HFFc6 (cell line): ENCODE results near the gene SEL1L3. TPM values are rescaled to one million over a fixed set of nuclear protein-coding genes. Genes with fewer than 3 reads are reported as not detected.
A peak's percentile ranks its signal among the peaks of the same experiment; 100 is the strongest.

Experiments
- DNase-seq: peaks from one replicate; pipeline ENCODE4 v3.0.0-alpha.2; 2018
- H3K27ac Mint-ChIP-seq: 2 replicates; pipeline ENCODE4 v1.8.0; 2020; ENCODE audit warnings: mild to moderate bottlenecking, mixed read lengths
- H3K27me3 Mint-ChIP-seq: 2 replicates; pipeline ENCODE4 v1.8.0; 2021; ENCODE audit warnings: mild to moderate bottlenecking, moderate library complexity, mixed read lengths; ENCODE audit not compliant: insufficient read depth
- H3K36me3 Mint-ChIP-seq: 2 replicates; pipeline ENCODE4 v1.8.0; 2021; ENCODE audit warnings: low read depth, mixed read lengths
- H3K4me1 Mint-ChIP-seq: 2 replicates; pipeline ENCODE4 v1.8.0; 2020; ENCODE audit warnings: low read depth, mixed read lengths
- H3K4me3 Mint-ChIP-seq: 2 replicates; pipeline ENCODE4 v1.8.0; 2020; ENCODE audit warnings: mild to moderate bottlenecking, moderate library complexity, mixed read lengths
- H3K9me3 Mint-ChIP-seq: 2 replicates; pipeline ENCODE4 v1.8.0; 2020; ENCODE audit warnings: mild to moderate bottlenecking, mixed read lengths
- CTCF ChIP-seq: fragments of 200-600 bp; sonication (generic); IDR thresholded peaks from 2 replicates; pipeline ENCODE4 v1.5.0; 2021; ENCODE audit warnings: antibody characterized with exemption, mild to moderate bottlenecking
- total RNA-seq, 6 experiments: library from RNA; stranded (reverse); fragmentation: NEBNext Ultra II Directional; extraction: Animal tissue kit (Norgen Biotek cat#: 25700); gene quantifications; 2 replicates in 1 of 6; 3 replicates in 5 of 6; pipeline ENCODE4 v1.2.3, GENCODE V29; 2021

SEL1L3 gene
- total RNA-seq, 6 experiments from 2014 or later: 24.5 to 35.4 (median 31.1) TPM

DNA sequence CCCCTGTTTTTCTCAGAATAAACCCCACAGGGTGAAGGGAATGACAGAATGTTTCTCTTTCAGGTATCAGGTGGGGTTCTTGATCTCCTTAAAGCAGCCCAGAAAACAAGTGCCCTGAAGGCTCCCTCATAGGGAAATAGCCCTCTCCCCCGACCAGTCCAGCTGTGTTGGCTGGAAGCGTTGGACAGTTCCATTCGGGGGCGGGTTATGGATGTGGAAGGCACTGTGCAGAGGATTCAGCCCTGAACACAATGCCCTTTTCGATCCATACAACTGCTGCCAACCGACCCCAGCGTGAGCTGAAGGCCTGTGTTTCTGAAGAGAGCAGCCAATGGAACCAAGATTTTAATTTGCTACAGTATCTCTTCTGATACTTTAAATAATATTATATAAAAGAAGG, 41.5 kb downstream of the SEL1L3 start:
- no peaks in the 10 kb centered on the region for H3K9me3 Mint-ChIP-seq
- no peak overlapping the region for H3K4me3 Mint-ChIP-seq
- peaks cover 2% of the 10 kb centered on the region; the same call in 1 of the 2 replicates for H3K27me3 Mint-ChIP-seq
- no peak overlapping the region for H3K27ac Mint-ChIP-seq
- no peak for TF ChIP-seq CTCF
- peaks cover 14% of the 10 kb centered on the region for H3K36me3 Mint-ChIP-seq
- DNase-seq: no peak
- H3K4me1 Mint-ChIP-seq: peaks cover 40% of the 10 kb centered on the region

- Mint-ChIP-seq H3K4me1 (peaks cover 62% of the 10 kb centered on the region), H3K36me3 (peaks cover 15% of the 10 kb centered on the region), H3K27me3 (peaks cover 2% of the 10 kb centered on the region), H3K27ac (peak overlapping the region; percentile 87), H3K9me3 (no peaks in the 10 kb centered on the region), H3K4me3 (no peak overlapping the region)
- no peak for DNase-seq
- TF ChIP-seq CTCF: no peak
Observed at GRCh38 chr4:25818876-25819275, 43.9 kb downstream of the SEL1L3 start.

GRCh38 chr4:25818371-25818871, 44.4 kb downstream of the SEL1L3 start:
- TF ChIP-seq CTCF: no peak
- H3K4me3 Mint-ChIP-seq: no peak overlapping the region
- DNase-seq: peak; percentile 25
- H3K27me3 Mint-ChIP-seq: peaks cover under 1% of the 10 kb centered on the region
- H3K27ac Mint-ChIP-seq: peak overlapping the region; percentile 87
- H3K4me1 Mint-ChIP-seq: peaks cover 66% of the 10 kb centered on the region
- H3K9me3 Mint-ChIP-seq: no peaks in the 10 kb centered on the region
- peaks cover 15% of the 10 kb centered on the region for H3K36me3 Mint-ChIP-seq

GRCh38 chr4:25817059-25817681, 45.6 kb downstream of the SEL1L3 start:
- peak; percentile 83 for DNase-seq
- Mint-ChIP-seq H3K4me3 (peak overlapping the region; percentile 68), H3K27me3 (no peaks in the 10 kb centered on the region; the same call in 1 of the 2 replicates), H3K4me1 (peaks cover 74% of the 10 kb centered on the region), H3K9me3 (no peaks in the 10 kb centered on the region), H3K36me3 (peaks cover 15% of the 10 kb centered on the region), H3K27ac (peak overlapping the region; percentile 87)
- no peak for TF ChIP-seq CTCF

- H3K9me3 Mint-ChIP-seq: no peaks in the 10 kb centered on the region
- no peak for DNase-seq
- peaks cover 79% of the 10 kb centered on the region for H3K4me1 Mint-ChIP-seq
- H3K4me3 Mint-ChIP-seq: peak overlapping the region; percentile 68
- H3K36me3 Mint-ChIP-seq: peaks cover 15% of the 10 kb centered on the region
- peak overlapping the region; percentile 87 for H3K27ac Mint-ChIP-seq
- TF ChIP-seq CTCF: no peak
- H3K27me3 Mint-ChIP-seq: no peaks in the 10 kb centered on the region; the same call in 1 of the 2 replicates
Observed at GRCh38 chr4:25816591-25817058, 46.2 kb downstream of the SEL1L3 start.
